SK-N-SH (cell line): ENCODE measurements around the gene MEAK7. TPM values are rescaled to one million over a fixed set of nuclear protein-coding genes. Genes with fewer than 3 reads are reported as not detected.
A peak's percentile ranks its signal among the peaks of the same experiment; 100 is the strongest.

Experiments used
- CTCF ChIA-PET: fragments of 300-600, 350-600 bp; formaldehyde crosslinking; extraction: SDS; loops from one replicate; lab custom pipeline; 2021; lab: Yijun Ruan, JAX
- POLR2A ChIA-PET: fragments of 350-600 bp; sonication (Branson Sonifier 250); formaldehyde crosslinking; extraction: SDS; loops from one replicate; lab custom pipeline; 2020; ENCODE audit warnings: antibody characterized with exemption, inconsistent platforms; lab: Yijun Ruan, JAX
- DNase-seq: peaks from one replicate; pipeline ENCODE4 v3.0.0; 2012
- H2AFZ ChIP-seq: fragments of 200-600 bp; sonication (generic); 2 replicates; pipeline ENCODE4 v1.8.1; 2016; ENCODE audit warnings: antibody characterized with exemption, mild to moderate bottlenecking, low read depth
- H3F3A ChIP-seq: fragments of 200-600 bp; sonication (generic); replicated peaks from 2 replicates; pipeline ENCODE3; 2016; ENCODE audit warnings: antibody characterized with exemption, mild to moderate bottlenecking; ENCODE audit not compliant: insufficient read depth
- H3K27ac ChIP-seq, 2 experiments: fragments of 200-500 bp in 1 of 2; fragments of 200-600 bp in 1 of 2; sonication (Bioruptor generic) in 1 of 2; sonication (generic), shearing (Covaris generic) in 1 of 2; 2 replicates each; pipeline versions ENCODE4 v1.5.1 to v1.6.1; 2014 to 2016; ENCODE audit warnings: low read depth in 2 of 2, inconsistent platforms in 1 of 2, low read length in 1 of 2, mild to moderate bottlenecking in 1 of 2, mixed read lengths in 1 of 2
- H3K27me3 ChIP-seq: fragments of 200-600 bp; sonication (generic), shearing (Covaris generic); 2 replicates; pipeline ENCODE4 v1.6.1; 2016; ENCODE audit warnings: mixed run types; ENCODE audit not compliant: insufficient read depth
- H3K36me3 ChIP-seq, 2 experiments: fragments of 200-500 bp in 1 of 2; fragments of 200-600 bp in 1 of 2; sonication (Bioruptor generic) in 1 of 2; sonication (generic) in 1 of 2; replicated peaks in 1 of 2; 2 replicates each; pipeline versions ENCODE3 to v1.5.1; 2014 to 2016; ENCODE audit warnings: low read length in 1 of 2, mild to moderate bottlenecking in 1 of 2; ENCODE audit not compliant: insufficient read depth in 2 of 2, control insufficient read depth in 1 of 2
- H3K4me1 ChIP-seq, 2 experiments: fragments of 200-500 bp in 1 of 2; fragments of 200-600 bp in 1 of 2; sonication (Bioruptor generic) in 1 of 2; sonication (generic), shearing (Covaris generic) in 1 of 2; 2 replicates each; pipeline versions ENCODE4 v1.5.1 to v1.6.1; 2014 to 2016; ENCODE audit warnings: low read depth in 1 of 2, low read length in 1 of 2, mixed run types in 1 of 2; ENCODE audit not compliant: insufficient read depth in 2 of 2, control insufficient read depth in 1 of 2
- H3K4me2 ChIP-seq: fragments of 200-600 bp; sonication (generic), shearing (Covaris generic); 2 replicates; pipeline ENCODE4 v1.6.1; 2017; ENCODE audit warnings: mixed run types
- H3K4me3 ChIP-seq, 2 experiments: fragments of 200-500 bp in 1 of 2; fragments of 200-600 bp in 1 of 2; sonication (Bioruptor generic) in 1 of 2; sonication (generic), shearing (Covaris generic) in 1 of 2; 2 replicates each; pipeline versions ENCODE4 v1.5.1 to v1.8.1; 2014 to 2016; ENCODE audit warnings: low read depth in 2 of 2, inconsistent platforms in 1 of 2, low read length in 1 of 2, mild to moderate bottlenecking in 1 of 2, mixed read lengths in 1 of 2, moderate library complexity in 1 of 2
- H3K79me2 ChIP-seq: fragments of 200-600 bp; sonication (generic); 2 replicates; pipeline ENCODE4 v1.8.1; 2017; ENCODE audit warnings: mild to moderate bottlenecking; ENCODE audit not compliant: insufficient read depth
- H3K9ac ChIP-seq: fragments of 200-600 bp; sonication (generic); 2 replicates; pipeline ENCODE4 v1.6.1; 2017; ENCODE audit warnings: mixed run types
- H3K9me2 ChIP-seq: fragments of 200-600 bp; sonication (generic); 2 replicates; pipeline ENCODE4 v1.6.1; 2017; ENCODE audit warnings: mixed run types
- H3K9me3 ChIP-seq: fragments of 200-600 bp; sonication (generic); 2 replicates; pipeline ENCODE4 v1.6.1; 2017; ENCODE audit warnings: mixed run types, mild to moderate bottlenecking, moderate library complexity
- H4K20me1 ChIP-seq: fragments of 200-600 bp; sonication (generic); 2 replicates; pipeline ENCODE4 v1.6.1; 2017; ENCODE audit warnings: mild to moderate bottlenecking, mixed run types; ENCODE audit not compliant: insufficient read depth
- FOXJ3 ChIP-seq: sonication (generic); formaldehyde crosslinking; IDR thresholded peaks from 2 replicates; pipeline ENCODE4 v1.5.1; 2020; ENCODE audit warnings: mild to moderate bottlenecking, missing genetic modification reagents
- JUND ChIP-seq: IDR thresholded peaks from 2 replicates; pipeline ENCODE4 v1.4.0; 2012
- MEF2A ChIP-seq: IDR thresholded peaks from 2 replicates; pipeline ENCODE4 v1.4.0; 2012; ENCODE audit warnings: low read depth, borderline replicate concordance
- NFIC ChIP-seq: IDR thresholded peaks from 2 replicates; pipeline ENCODE4 v1.4.0; 2012; ENCODE audit warnings: borderline replicate concordance
- POLR2AphosphoS5 ChIP-seq: IDR thresholded peaks from 2 replicates; pipeline ENCODE4 v1.6.1; 2012; ENCODE audit warnings: low read depth, low read length
- RCOR1 ChIP-seq: fragments of 150-350 bp; IDR thresholded peaks from 2 replicates; pipeline ENCODE4 v1.6.1; 2017; ENCODE audit warnings: antibody characterized with exemption, low read length
- RFX5 ChIP-seq: IDR thresholded peaks from 2 replicates; pipeline ENCODE4 v1.6.1; 2012; ENCODE audit warnings: mild to moderate bottlenecking, improper control_type of control experiment, low read length
- RXRA ChIP-seq: IDR thresholded peaks from 2 replicates; pipeline ENCODE4 v1.4.0; 2012; ENCODE audit warnings: low read depth, mild to moderate bottlenecking, borderline replicate concordance
- SMC3 ChIP-seq: IDR thresholded peaks from 2 replicates; pipeline ENCODE4 v1.6.1; 2012; ENCODE audit warnings: low read depth, low read length, improper control_type of control experiment
- TCF12 ChIP-seq: IDR thresholded peaks from 2 replicates; pipeline ENCODE4 v1.4.0; 2012
- TEAD4 ChIP-seq: IDR thresholded peaks from 2 replicates; pipeline ENCODE4 v1.4.0; 2012; ENCODE audit warnings: mild to moderate bottlenecking, borderline replicate concordance; ENCODE audit not compliant: insufficient read depth
- WGBS: methylation state at CpG from one replicate; pipeline ENCODE4 v1.1.6; 2017; ENCODE audit warnings: low lambda C conversion rate; 5-methylcytosine and 5-hydroxymethylcytosine counted together
- polyA plus RNA-seq, 3 experiments: library from polyadenylated mRNA; depleted of rRNA; stranded (reverse); fragments of >200 nt; gene quantifications; 2 replicates each; pipeline ENCODE4 v1.2.3, GENCODE V29; 2012
- TF ChIP-seq, protein P1 (sequence below): IDR thresholded peaks from 2 replicates; pipeline ENCODE4 v1.6.1; 2012; ENCODE audit warnings: mild to moderate bottlenecking, low read depth, low read length, moderate library complexity
- TF ChIP-seq, protein P2 (sequence below): fragments of 200-600 bp; sonication (generic); IDR thresholded peaks from 2 replicates; pipeline ENCODE4 v1.6.1; 2017; ENCODE audit warnings: antibody characterized with exemption, mild to moderate bottlenecking, moderate library complexity
- TF ChIP-seq, protein P3 (sequence below): IDR thresholded peaks from 2 replicates; pipeline ENCODE4 v1.4.0; 2012; ENCODE audit warnings: low read depth
- TF ChIP-seq, protein P4 (sequence below): IDR thresholded peaks from 2 replicates; pipeline ENCODE4 v1.4.0; 2012; ENCODE audit warnings: low read depth, borderline replicate concordance
- TF ChIP-seq, protein P5 (sequence below): fragments of 150-350 bp; IDR thresholded peaks from 2 replicates; pipeline ENCODE4 v1.6.1; 2016; ENCODE audit warnings: mild to moderate bottlenecking, low read depth, low read length
- TF ChIP-seq, protein P6 (sequence below): IDR thresholded peaks from 2 replicates; pipeline ENCODE4; 2012

The MEAK7 gene
- polyA plus RNA-seq, 1 of the 3 experiments (the other 2 are of a cell fraction), result 11.9 TPM

DNA sequence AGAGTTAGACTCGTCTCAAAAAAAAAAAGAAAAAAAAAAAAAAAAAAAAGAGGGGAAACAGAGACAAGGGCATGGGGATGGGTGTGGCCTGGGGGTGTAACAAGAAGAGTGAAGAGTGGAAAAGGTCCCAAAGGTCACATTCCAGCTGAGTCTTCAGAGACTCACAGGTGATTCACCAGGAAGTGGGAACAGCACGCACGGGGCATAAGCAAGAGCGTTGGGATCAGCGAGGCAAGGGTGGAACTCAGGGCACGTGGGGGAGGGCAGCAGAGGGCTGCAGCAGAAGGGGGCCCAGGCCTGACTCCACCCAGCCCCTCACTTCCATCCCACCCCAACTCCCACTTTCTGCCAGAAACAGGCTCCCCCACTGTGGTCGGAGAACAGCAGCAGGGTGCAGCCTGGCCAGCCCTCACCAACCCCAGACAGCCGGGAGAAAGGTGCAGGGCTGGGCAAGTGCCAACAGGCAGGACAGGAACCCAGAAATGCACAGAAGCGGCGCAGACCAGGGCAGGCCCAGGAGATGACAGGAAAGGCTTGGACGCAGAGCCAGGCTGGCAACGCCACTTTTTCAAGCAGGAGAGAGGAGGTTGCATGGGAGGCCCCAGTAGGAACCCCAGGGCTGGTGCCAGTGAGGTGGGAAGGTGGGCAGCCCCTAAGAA, 3.3 kb downstream of the MEAK7 start:
- CTCF ChIA-PET, result no interaction called here

More for the DNA sequence above, 3.3 kb downstream of the MEAK7 start:
- POLR2A ChIA-PET, result interaction anchor here (0.6 kb wide), 1 partner anchor 36 kb away, joined by 5 read pairs; no protein-coding TSS in a partner anchor
- Histone ChIP-seq H3F3A (no peaks in the 10 kb centered on the region), H3K9ac (no peak overlapping the region), H3K79me2 (peaks cover 48% of the 10 kb centered on the region; the same call in 1 of the 2 replicates), H3K27ac (no peak overlapping the region), H2AFZ (no peak overlapping the region), H4K20me1 (no peaks in the 10 kb centered on the region), H3K9me2 (no peaks in the 10 kb centered on the region), H3K4me3 (no peak overlapping the region), H3K36me3 (peaks cover 14 to 27% of the 10 kb centered on the region in 2 experiments), H3K27me3 (no peaks in the 10 kb centered on the region), H3K4me2 (no peak overlapping the region), H3K4me1 (peaks cover 14 to 18% of the 10 kb centered on the region in 2 experiments; a peak in 3 of 4 replicates), H3K9me3 (no peaks in the 10 kb centered on the region)
- WGBS, result 58% methylated on average over 11 of the region's 12 CpGs
- DNase-seq, result no peak
- TF ChIP-seq, protein P1, sequence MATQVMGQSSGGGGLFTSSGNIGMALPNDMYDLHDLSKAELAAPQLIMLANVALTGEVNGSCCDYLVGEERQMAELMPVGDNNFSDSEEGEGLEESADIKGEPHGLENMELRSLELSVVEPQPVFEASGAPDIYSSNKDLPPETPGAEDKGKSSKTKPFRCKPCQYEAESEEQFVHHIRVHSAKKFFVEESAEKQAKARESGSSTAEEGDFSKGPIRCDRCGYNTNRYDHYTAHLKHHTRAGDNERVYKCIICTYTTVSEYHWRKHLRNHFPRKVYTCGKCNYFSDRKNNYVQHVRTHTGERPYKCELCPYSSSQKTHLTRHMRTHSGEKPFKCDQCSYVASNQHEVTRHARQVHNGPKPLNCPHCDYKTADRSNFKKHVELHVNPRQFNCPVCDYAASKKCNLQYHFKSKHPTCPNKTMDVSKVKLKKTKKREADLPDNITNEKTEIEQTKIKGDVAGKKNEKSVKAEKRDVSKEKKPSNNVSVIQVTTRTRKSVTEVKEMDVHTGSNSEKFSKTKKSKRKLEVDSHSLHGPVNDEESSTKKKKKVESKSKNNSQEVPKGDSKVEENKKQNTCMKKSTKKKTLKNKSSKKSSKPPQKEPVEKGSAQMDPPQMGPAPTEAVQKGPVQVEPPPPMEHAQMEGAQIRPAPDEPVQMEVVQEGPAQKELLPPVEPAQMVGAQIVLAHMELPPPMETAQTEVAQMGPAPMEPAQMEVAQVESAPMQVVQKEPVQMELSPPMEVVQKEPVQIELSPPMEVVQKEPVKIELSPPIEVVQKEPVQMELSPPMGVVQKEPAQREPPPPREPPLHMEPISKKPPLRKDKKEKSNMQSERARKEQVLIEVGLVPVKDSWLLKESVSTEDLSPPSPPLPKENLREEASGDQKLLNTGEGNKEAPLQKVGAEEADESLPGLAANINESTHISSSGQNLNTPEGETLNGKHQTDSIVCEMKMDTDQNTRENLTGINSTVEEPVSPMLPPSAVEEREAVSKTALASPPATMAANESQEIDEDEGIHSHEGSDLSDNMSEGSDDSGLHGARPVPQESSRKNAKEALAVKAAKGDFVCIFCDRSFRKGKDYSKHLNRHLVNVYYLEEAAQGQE, result no peak
- TF ChIP-seq, protein P2, sequence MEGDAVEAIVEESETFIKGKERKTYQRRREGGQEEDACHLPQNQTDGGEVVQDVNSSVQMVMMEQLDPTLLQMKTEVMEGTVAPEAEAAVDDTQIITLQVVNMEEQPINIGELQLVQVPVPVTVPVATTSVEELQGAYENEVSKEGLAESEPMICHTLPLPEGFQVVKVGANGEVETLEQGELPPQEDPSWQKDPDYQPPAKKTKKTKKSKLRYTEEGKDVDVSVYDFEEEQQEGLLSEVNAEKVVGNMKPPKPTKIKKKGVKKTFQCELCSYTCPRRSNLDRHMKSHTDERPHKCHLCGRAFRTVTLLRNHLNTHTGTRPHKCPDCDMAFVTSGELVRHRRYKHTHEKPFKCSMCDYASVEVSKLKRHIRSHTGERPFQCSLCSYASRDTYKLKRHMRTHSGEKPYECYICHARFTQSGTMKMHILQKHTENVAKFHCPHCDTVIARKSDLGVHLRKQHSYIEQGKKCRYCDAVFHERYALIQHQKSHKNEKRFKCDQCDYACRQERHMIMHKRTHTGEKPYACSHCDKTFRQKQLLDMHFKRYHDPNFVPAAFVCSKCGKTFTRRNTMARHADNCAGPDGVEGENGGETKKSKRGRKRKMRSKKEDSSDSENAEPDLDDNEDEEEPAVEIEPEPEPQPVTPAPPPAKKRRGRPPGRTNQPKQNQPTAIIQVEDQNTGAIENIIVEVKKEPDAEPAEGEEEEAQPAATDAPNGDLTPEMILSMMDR, result no peak
- TF ChIP-seq SMC3, result no peak
- peak; percentile 6; the same call in 1 of the 2 replicates for TF ChIP-seq TCF12
- peak; percentile 70; the same call in 1 of the 2 replicates for TF ChIP-seq RXRA
- TF ChIP-seq NFIC, result no peak
- TF ChIP-seq JUND, result 0 out of 2 replicates have a peak, but pooled peaks have one; percentile 13
- TF ChIP-seq, protein P3, sequence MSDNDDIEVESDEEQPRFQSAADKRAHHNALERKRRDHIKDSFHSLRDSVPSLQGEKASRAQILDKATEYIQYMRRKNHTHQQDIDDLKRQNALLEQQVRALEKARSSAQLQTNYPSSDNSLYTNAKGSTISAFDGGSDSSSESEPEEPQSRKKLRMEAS, result peak; percentile 69
- TF ChIP-seq POLR2AphosphoS5, result no peak
- TF ChIP-seq, protein P4, sequence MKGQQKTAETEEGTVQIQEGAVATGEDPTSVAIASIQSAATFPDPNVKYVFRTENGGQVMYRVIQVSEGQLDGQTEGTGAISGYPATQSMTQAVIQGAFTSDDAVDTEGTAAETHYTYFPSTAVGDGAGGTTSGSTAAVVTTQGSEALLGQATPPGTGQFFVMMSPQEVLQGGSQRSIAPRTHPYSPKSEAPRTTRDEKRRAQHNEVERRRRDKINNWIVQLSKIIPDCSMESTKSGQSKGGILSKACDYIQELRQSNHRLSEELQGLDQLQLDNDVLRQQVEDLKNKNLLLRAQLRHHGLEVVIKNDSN, result no peak
- TF ChIP-seq MEF2A, result no peak
- no peak for TF ChIP-seq RCOR1
- TF ChIP-seq RFX5, result no peak
- no peak for TF ChIP-seq FOXJ3
- no peak for TF ChIP-seq TEAD4
- TF ChIP-seq, protein P5, sequence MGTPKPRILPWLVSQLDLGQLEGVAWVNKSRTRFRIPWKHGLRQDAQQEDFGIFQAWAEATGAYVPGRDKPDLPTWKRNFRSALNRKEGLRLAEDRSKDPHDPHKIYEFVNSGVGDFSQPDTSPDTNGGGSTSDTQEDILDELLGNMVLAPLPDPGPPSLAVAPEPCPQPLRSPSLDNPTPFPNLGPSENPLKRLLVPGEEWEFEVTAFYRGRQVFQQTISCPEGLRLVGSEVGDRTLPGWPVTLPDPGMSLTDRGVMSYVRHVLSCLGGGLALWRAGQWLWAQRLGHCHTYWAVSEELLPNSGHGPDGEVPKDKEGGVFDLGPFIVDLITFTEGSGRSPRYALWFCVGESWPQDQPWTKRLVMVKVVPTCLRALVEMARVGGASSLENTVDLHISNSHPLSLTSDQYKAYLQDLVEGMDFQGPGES, result no peak
- TF ChIP-seq, protein P6, sequence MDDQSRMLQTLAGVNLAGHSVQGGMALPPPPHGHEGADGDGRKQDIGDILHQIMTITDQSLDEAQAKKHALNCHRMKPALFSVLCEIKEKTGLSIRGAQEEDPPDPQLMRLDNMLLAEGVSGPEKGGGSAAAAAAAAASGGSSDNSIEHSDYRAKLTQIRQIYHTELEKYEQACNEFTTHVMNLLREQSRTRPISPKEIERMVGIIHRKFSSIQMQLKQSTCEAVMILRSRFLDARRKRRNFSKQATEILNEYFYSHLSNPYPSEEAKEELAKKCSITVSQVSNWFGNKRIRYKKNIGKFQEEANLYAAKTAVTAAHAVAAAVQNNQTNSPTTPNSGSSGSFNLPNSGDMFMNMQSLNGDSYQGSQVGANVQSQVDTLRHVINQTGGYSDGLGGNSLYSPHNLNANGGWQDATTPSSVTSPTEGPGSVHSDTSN, result no peak
